H1 (cell line): ENCODE data around the gene MMP13. TPM values are rescaled to one million over a fixed set of nuclear protein-coding genes. Genes with fewer than 3 reads are reported as not detected.

Experiments
- ATF2 ChIP-seq: IDR thresholded peaks from 2 replicates; pipeline ENCODE4 v1.6.1; 2012; ENCODE audit warnings: low read length, inconsistent platforms
- CHD7 ChIP-seq: fragments of 300-600 bp; sonication (generic); IDR thresholded peaks from 2 replicates; pipeline ENCODE4 v1.7.1; 2012; ENCODE audit warnings: low read length, moderate library complexity, mild to moderate bottlenecking, inconsistent platforms; ENCODE audit not compliant: insufficient replicate concordance
- GTF2F1 ChIP-seq: IDR thresholded peaks from 2 replicates; pipeline ENCODE4 v1.6.1; 2012; ENCODE audit warnings: low read depth, low read length, improper control_type of control experiment, borderline replicate concordance
- MAX ChIP-seq: IDR thresholded peaks from 2 replicates; pipeline ENCODE4 v1.6.1; 2012; ENCODE audit warnings: inconsistent platforms
- PHF8 ChIP-seq: fragments of 200-600 bp; sonication (generic); conservative IDR thresholded peaks from 2 replicates; pipeline ENCODE4 v1.7.1; 2012; ENCODE audit warnings: low read depth, mild to moderate bottlenecking, inconsistent platforms, low read length, moderate library complexity
- POLR2A ChIP-seq, 2 experiments: IDR thresholded peaks; 1 replicate in 1 of 2; 2 replicates in 1 of 2; pipeline ENCODE4 v1.6.1; 2011; ENCODE audit warnings: low read depth in 2 of 2, low read length in 2 of 2, mild to moderate bottlenecking in 2 of 2; ENCODE audit errors: control extremely low read depth in 1 of 2
- RFX5 ChIP-seq: IDR thresholded peaks from 2 replicates; pipeline ENCODE4 v1.6.1; 2011; ENCODE audit warnings: low read depth, low read length, improper control_type of control experiment, borderline replicate concordance
- polyA plus RNA-seq, 7 experiments: library from polyadenylated mRNA; depleted of rRNA in 3 of 7; stranded (reverse) in 5 of 7; unstranded in 2 of 7; fragments of >200 nt in 5 of 7; fragments of 200-250 nt in 2 of 7; gene quantifications; 1 replicate in 5 of 7; 2 replicates in 1 of 7; 4 replicates in 1 of 7; pipeline versions ENCODE4 v1.2.1 to v1.2.3, GENCODE V29; 2011 to 2013; ENCODE audit warnings: missing spikeins in 2 of 7, mixed read lengths in 2 of 7
- total RNA-seq: library from RNA; stranded (reverse); fragmentation: NEBNext Ultra II Directional; extraction: Animal tissue kit (Norgen Biotek cat#: 25700); gene quantifications from 2 replicates; pipeline ENCODE4 v1.2.1, GENCODE V29; 2021

Gene MMP13
- total and polyA plus RNA-seq, 2 of the 8 experiments (the other 6 are each of a cell fraction or from before 2014, with no cell fraction given), result not detected

DNA sequence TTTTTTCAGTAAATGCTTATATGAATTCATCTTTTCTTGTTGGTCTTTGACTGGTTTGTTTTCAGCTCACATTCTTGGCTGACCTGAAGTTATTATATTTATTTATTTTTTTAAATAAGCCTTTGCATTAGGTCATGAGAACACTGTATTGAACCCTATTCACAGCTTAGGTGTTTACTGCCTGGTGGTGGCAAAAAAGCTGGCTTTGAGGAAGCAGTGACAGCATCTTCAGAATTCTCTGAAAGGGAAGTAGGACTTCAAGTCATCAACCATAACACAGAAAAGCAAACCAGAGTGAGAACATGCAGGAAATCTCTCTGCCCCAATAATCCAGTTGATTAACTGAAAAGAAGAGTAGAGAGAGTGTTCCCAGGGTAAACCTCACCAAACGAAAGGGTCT, 30.3 kb upstream of the MMP13 start (continued):
- TF ChIP-seq CHD7 (no peak), RFX5 (no peak), ATF2 (no peak), POLR2A (IDR thresholded peaks at IDR 0.05; ENCODE audit: control extremely low read depth in 1 of 2, low read depth in 2 of 2, low read length in 2 of 2) (no peak), GTF2F1 (no peak), PHF8 (no peak), MAX (no peak)
